Subcutaneous abdominal adipose tissue (tissue), 5 donors: ENCODE data around the gene EHD2.
A peak's percentile ranks its signal among the peaks of the same experiment; 100 is the strongest.
"Not testable (repeated sequence)": the region's sequence is repeated elsewhere in the genome, so short reads cannot be mapped to it uniquely, and the experiment has no call there.

ENCODE experiments used
- H3K27ac ChIP-seq: one replicate; pipeline ENCODE4 v1.7.0; 2013; ENCODE audit warnings: low read depth, mild to moderate bottlenecking, inconsistent platforms, low read length, moderate library complexity
- H3K27me3 ChIP-seq, 5 donors: one replicate each; pipeline ENCODE4 v1.7.0; 2013; ENCODE audit warnings: low read length in 5 of 5, inconsistent platforms in 1 of 5; ENCODE audit not compliant: control insufficient read depth in 5 of 5, insufficient read depth in 4 of 5
- H3K36me3 ChIP-seq, 5 donors: one replicate each; pipeline ENCODE4 v1.7.0; 2013; ENCODE audit warnings: low read length in 5 of 5; ENCODE audit not compliant: control insufficient read depth in 5 of 5, insufficient read depth in 5 of 5
- H3K4me1 ChIP-seq, 5 donors: one replicate each; pipeline ENCODE4 v1.7.0; 2013; ENCODE audit warnings: low read length in 5 of 5, mild to moderate bottlenecking in 3 of 5, moderate library complexity in 1 of 5; ENCODE audit not compliant: control insufficient read depth in 5 of 5, insufficient read depth in 5 of 5
- H3K4me3 ChIP-seq, 5 donors: one replicate each; pipeline ENCODE4 v1.7.0; 2013; ENCODE audit warnings: low read length in 5 of 5, low read depth in 1 of 5
- H3K9ac ChIP-seq, 5 donors: one replicate each; pipeline ENCODE4 v1.7.0; 2013; ENCODE audit warnings: low read length in 5 of 5, mild to moderate bottlenecking in 4 of 5, moderate library complexity in 3 of 5
- H3K9me3 ChIP-seq, 5 donors: one replicate each; pipeline ENCODE4 v1.7.0; 2013; ENCODE audit warnings: low read length in 5 of 5; ENCODE audit not compliant: control insufficient read depth in 5 of 5
- donor health status: healthy.
- donor health status: healthy.
- donor health status: healthy.
- donor health status: healthy.
- donor health status: healthy.

The EHD2 gene, protein sequence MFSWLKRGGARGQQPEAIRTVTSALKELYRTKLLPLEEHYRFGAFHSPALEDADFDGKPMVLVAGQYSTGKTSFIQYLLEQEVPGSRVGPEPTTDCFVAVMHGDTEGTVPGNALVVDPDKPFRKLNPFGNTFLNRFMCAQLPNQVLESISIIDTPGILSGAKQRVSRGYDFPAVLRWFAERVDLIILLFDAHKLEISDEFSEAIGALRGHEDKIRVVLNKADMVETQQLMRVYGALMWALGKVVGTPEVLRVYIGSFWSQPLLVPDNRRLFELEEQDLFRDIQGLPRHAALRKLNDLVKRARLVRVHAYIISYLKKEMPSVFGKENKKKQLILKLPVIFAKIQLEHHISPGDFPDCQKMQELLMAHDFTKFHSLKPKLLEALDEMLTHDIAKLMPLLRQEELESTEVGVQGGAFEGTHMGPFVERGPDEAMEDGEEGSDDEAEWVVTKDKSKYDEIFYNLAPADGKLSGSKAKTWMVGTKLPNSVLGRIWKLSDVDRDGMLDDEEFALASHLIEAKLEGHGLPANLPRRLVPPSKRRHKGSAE

DNA sequence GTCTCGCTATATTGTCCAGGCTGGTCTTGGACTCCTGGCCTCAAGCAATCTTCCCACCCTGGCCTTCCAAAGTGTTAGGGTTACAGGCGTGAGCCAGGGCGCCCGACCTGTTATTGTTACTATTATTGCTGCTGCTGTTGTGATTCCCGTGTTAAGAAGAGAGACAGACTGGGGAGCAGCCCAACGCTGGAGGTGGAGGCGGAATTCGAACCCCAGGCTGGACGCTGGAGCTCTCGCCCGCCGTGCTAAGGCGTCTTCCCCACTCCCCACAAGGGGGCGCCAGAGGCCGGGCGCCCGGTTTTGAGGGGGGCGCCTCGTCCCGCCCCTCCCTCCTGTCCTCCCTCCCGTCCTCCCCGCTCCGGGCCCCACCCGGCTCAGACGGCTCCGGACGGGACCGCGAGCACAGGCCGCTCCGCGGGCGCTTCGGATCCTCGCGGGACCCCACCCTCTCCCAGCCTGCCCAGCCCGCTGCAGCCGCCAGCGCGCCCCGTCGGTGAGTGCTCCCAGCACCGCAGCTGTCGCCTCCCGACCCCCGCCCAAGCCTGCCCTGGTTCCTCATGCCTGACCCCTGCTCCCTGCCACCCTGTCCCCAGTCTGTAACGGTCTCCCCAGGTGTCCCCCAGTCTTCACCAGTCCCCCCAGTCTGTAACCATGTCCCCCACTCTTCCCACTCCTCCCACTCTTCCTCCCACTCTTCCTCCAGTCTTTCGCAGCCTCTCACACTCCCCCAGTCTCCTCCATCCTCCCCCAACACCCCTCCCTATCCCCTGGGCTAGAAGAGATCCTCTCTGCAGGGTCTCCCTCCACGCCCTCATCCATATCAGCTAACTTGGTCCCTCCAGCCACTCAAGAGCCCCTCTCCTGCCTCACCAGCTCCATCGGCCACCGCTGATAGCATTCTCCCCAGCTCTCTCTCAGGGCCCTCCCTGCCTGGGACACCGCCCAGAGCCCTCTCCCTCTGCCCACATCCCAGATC, at the start of gene EHD2:
Gene EHD2, plus strand, starts transcription at position 377 of the 976 bp plus-strand sequence. CDS start 3,191 bp downstream, outside the sequence.
- H3K36me3 ChIP-seq: peaks cover 0 to 20% (median 11%) of the 10 kb centered on the region in 5 donors
- peaks cover 11 to 51% (median 46%) of the 10 kb centered on the region in 5 donors for H3K4me1 ChIP-seq
- H3K9ac ChIP-seq: peak within 1 kb of the TSS; percentile 76 to 91 (median 83)
- H3K4me3 ChIP-seq: peak within 1 kb of the TSS; percentile 89 to 98 (median 94)
- no peaks in the 10 kb centered on the region for H3K27me3 ChIP-seq
- H3K27ac ChIP-seq: peak within 1 kb of the TSS; percentile 98
- H3K9me3 ChIP-seq: no peaks in the 10 kb centered on the region

DNA sequence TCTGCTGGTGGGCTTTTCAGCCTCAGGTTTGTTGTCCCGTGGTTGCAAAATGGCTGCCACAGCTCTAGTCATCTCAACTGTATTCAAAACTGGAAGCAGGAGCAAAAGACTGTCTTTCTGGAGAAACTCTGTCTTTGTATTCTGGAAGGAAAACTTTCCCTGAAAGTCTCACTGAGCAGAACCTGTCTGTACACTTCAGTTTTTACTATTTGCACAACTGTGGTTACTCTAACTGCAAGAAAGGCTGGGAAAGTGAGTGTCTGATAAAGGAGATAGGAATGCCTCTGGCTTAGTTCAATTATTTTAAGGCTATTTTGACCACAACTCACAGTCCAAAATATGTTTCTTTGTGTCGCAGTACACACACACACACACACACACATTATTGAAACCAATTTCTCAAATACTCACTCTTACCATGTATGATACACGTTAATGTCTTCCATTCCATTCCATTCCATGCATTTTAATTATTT, 49.7 kb upstream of the EHD2 start:
- Histone ChIP-seq H3K4me3 (peak overlapping the region in 1 of 5 donors; percentile 49), H3K4me1 (peaks cover 5 to 60% (median 40%) of the 10 kb centered on the region in 5 donors), H3K9ac (peak overlapping the region in 2 of 5 donors; percentile 3 to 27), H3K27me3 (no peaks in the 10 kb centered on the region), H3K9me3 (no peaks in the 10 kb centered on the region), H3K36me3 (peaks cover 0 to 4% (median 2%) of the 10 kb centered on the region in 5 donors), H3K27ac (peak overlapping the region; percentile 90)

DNA sequence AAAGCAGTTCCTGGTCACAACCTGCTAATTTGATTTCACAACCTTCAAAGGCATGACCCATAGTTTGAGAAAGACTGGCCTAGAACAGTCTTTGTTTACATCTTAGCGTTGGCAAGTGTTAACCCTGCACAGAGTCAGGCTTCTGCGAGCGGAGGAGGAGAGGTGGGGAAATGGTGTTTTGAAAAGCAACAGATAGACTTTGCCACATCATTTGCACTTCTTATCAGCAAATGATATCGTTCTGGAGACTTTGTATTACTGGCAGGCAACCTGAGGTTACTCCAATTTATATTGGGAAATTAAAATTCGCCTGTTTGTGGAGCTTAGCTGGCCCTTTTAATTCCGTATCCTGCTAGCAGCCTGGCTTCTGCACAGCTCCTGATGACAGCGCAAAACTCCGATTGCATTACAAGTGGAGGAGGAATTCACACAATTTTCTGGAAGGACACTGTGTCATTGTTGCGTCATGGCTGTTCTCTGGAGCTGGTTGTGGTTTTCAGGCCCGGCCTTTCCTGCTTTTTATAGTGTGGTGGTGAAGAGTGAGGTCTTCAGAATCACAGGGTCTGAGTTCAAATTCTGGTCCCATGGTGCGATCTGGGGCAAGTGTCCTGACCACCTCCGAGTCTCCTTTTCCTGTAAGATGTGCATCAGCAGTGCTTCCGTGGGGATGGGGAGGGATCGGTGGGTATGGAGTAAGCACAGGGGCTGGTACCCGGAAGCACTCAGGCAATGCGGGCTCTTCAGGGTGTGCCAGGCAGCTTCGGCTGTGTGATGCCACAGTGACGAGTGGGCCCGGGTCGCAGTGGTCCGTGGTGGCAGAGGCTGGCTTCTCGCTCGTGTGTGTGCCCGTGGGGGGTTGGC, 49.1 kb upstream of the EHD2 start:
- Histone ChIP-seq H3K9me3 (no peaks in the 10 kb centered on the region), H3K27ac (peak overlapping the region; percentile 90), H3K9ac (peak overlapping the region in 4 of 5 donors; percentile 38 to 68 (median 64)), H3K27me3 (no peaks in the 10 kb centered on the region), H3K4me3 (peak overlapping the region in 3 of 5 donors; percentile 1 to 49 (median 23)), H3K4me1 (peaks cover 5 to 60% (median 40%) of the 10 kb centered on the region in 5 donors), H3K36me3 (peaks cover 0 to 4% (median 2%) of the 10 kb centered on the region in 5 donors)

DNA sequence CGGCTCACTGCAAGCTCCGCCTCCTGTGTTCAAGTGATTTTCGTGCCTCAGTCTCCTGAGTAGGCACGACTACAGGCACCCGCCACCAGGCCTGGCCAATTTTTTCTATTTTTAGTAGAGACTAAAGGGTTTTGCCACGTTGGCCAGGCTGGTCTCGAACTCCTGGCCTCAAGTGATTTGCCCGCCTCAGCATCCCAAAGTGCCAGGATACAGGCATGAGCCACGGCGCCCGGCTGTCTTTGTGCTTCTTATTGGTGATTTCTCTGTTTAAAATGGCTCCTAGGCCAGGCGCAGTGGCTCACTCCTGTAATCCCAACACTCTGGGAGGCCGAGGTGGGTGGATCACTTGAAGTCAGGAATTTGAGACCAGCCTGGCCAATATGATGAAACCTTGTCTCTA, 44.7 kb upstream of the EHD2 start:
- H3K4me1 ChIP-seq: peaks cover 5 to 36% (median 30%) of the 10 kb centered on the region in 5 donors
- not testable (repeated sequence) for H3K4me3 ChIP-seq, H3K9ac ChIP-seq, H3K9me3 ChIP-seq, H3K27me3 ChIP-seq, H3K27ac ChIP-seq
- peaks cover 0 to 20% (median 10%) of the 10 kb centered on the region in 5 donors for H3K36me3 ChIP-seq

DNA sequence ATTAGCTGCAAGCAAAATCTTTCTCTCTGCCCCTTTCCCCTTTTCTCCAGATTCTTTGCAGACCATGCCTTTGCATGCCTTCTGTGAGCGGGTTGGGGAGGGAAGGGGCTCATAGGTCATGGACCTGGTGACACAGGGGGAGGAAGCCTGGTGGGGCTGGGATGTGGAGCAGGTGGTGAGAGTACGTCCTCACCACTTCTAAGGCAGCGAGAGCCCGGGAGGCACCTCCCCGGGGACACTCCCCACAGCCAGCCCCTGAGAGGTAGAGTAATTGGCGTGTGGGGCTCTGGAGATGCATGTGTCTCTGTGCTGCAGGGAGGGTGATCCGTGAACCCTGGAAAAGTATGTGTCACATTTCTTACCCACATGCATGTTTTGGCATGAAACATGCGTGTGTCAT, 42.5 kb upstream of the EHD2 start:
- H3K36me3 ChIP-seq: peaks cover 0 to 42% (median 32%) of the 10 kb centered on the region in 5 donors
- H3K9me3 ChIP-seq: no peaks in the 10 kb centered on the region
- peaks cover 5 to 16% (median 11%) of the 10 kb centered on the region in 5 donors for H3K4me1 ChIP-seq
- H3K27ac ChIP-seq: no peak overlapping the region
- no peaks in the 10 kb centered on the region for H3K27me3 ChIP-seq
- H3K4me3 ChIP-seq: no peak overlapping the region
- no peak overlapping the region for H3K9ac ChIP-seq

DNA sequence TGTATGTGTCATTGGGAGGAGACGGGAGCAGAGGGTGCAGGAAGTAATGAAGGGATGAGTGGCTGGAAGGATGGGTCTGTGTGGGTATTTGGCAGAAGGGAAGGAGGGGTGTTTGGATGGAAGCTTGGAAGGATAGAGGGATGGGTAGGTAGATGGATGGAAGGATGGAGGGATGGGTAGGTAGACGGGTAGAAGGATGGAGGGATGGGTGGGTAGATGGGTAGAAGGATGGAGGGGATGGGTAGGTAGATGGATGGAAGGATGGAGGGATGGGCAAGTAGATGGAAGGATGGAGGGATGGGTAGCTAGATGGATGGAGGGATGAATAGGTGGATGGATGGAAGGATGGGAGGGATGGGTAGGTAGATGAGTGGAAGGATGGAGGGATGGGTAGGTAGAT, 41.7 kb upstream of the EHD2 start:
- Histone ChIP-seq H3K4me3 (no peak overlapping the region), H3K9me3 (no peaks in the 10 kb centered on the region), H3K27ac (no peak overlapping the region), H3K36me3 (peaks cover 0 to 47% (median 37%) of the 10 kb centered on the region in 5 donors), H3K27me3 (no peaks in the 10 kb centered on the region), H3K9ac (no peak overlapping the region), H3K4me1 (peaks cover 5 to 11% (median 8%) of the 10 kb centered on the region in 5 donors)

DNA sequence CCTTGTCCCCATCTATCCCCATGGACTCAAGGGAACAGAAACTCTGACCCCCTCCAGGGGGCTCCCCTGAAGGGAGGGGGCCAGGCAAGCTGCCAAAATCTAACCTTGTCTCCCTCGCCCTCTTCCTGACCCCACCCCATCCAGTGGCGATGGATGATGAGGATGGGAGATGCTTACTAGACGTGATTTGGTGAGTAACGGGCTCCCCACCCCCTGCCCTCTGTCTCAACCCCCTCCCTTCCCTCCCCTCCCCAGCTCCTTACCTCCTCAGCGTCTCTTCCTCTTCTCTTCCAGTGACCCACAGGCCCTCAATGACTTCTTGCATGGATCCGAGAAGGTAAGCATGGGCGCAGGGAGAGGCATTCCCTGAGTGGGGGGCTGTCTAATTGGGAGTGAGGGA, 39.8 kb upstream of the EHD2 start:
- H3K4me3 ChIP-seq: no peak overlapping the region
- H3K36me3 ChIP-seq: peaks cover 0 to 63% (median 49%) of the 10 kb centered on the region in 5 donors
- H3K27ac ChIP-seq: no peak overlapping the region
- H3K4me1 ChIP-seq: no peaks in the 10 kb centered on the region
- no peaks in the 10 kb centered on the region for H3K27me3 ChIP-seq
- H3K9me3 ChIP-seq: no peaks in the 10 kb centered on the region
- no peak overlapping the region for H3K9ac ChIP-seq

DNA sequence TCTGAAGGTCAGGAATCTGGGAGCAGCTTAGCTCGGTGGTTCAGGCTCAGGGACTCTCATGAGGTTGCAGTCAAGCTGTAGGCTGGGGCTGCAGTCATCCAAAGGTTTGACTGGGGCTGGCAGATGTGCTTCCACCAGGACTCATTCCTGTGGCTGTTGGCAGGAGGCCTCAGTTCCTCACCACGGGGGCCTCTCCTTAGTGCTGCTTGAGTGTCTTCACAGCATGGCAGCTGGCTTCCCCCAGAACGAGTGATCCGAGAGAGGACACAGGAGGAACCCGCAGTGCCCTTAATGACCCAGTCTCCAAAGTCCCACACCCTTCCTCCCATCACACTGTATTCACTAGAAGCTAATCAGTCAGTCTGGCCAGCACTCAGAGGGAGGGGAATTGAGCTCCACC, 38.7 kb upstream of the EHD2 start:
- Histone ChIP-seq H3K9ac (no peak overlapping the region), H3K27me3 (no peaks in the 10 kb centered on the region), H3K9me3 (no peaks in the 10 kb centered on the region), H3K4me3 (no peak overlapping the region), H3K4me1 (no peaks in the 10 kb centered on the region), H3K36me3 (peaks cover 0 to 70% (median 53%) of the 10 kb centered on the region in 5 donors), H3K27ac (no peak overlapping the region)

DNA sequence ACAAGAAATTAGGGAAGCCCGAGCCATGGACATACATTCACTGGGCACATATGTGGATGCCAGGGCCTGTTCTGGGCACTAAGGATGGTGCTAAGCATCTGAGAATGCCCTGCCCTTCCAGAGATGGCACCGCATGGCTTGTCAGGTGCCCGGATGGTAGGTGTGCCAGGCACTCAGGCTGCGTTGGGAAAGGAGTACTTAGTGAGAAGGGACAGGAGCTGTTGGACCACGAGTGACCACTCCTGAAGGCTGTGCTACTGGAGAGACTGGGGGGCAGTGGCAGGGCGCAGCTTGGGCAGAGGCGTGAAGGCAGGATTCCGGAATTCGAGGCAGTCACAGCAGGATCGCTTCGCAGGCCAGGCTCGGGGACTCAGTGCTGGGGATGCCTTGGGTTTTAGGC, 38.0 kb upstream of the EHD2 start:
- peaks cover 0 to 75% (median 61%) of the 10 kb centered on the region in 5 donors for H3K36me3 ChIP-seq
- H3K27me3 ChIP-seq: no peaks in the 10 kb centered on the region
- no peak overlapping the region for H3K9ac ChIP-seq

More for the DNA sequence above, 38.0 kb upstream of the EHD2 start:
- Histone ChIP-seq H3K27ac (no peak overlapping the region), H3K4me1 (no peaks in the 10 kb centered on the region), H3K4me3 (no peak overlapping the region), H3K9me3 (no peaks in the 10 kb centered on the region)
